Endodermal cell (in vitro differentiated cells): ENCODE measurements around the gene DENND4B. TPM values are rescaled to one million over a fixed set of nuclear protein-coding genes. Genes with fewer than 3 reads are reported as not detected.

ENCODE experiments used
- DNase-seq: peaks from one replicate; pipeline ENCODE4 v3.0.0-alpha.2; 2017
- H3K27ac ChIP-seq: 2 replicates; pipeline ENCODE4 v1.5.1; 2013; ENCODE audit warnings: mild to moderate bottlenecking, low read depth, low read length, moderate library complexity
- H3K27me3 ChIP-seq: 2 replicates; pipeline ENCODE4 v1.6.1; 2013; ENCODE audit warnings: mild to moderate bottlenecking, low read length, moderate library complexity; ENCODE audit not compliant: insufficient read depth, control insufficient read depth, poor library complexity, severe bottlenecking
- H3K36me3 ChIP-seq: 2 replicates; pipeline ENCODE4 v1.7.0; 2013; ENCODE audit warnings: mild to moderate bottlenecking, low read length, moderate library complexity; ENCODE audit not compliant: control insufficient read depth, insufficient read depth
- H3K4me1 ChIP-seq: one replicate; pipeline ENCODE4 v1.7.0; 2013; ENCODE audit warnings: low read length; ENCODE audit not compliant: control insufficient read depth, insufficient read depth
- H3K4me3 ChIP-seq: 2 replicates; pipeline ENCODE4 v1.5.1; 2013; ENCODE audit warnings: mild to moderate bottlenecking, low read length, moderate library complexity
- H3K9ac ChIP-seq: 2 replicates; pipeline ENCODE4 v1.6.1; 2013; ENCODE audit warnings: mild to moderate bottlenecking, low read length, moderate library complexity; ENCODE audit not compliant: poor library complexity, severe bottlenecking; ENCODE audit errors: extremely low read depth
- H3K9me3 ChIP-seq: 2 replicates; pipeline ENCODE4 v1.6.1; 2013; ENCODE audit warnings: mild to moderate bottlenecking, low read length, moderate library complexity; ENCODE audit not compliant: control insufficient read depth
- H3K27ac Mint-ChIP-seq: 2 replicates; pipeline ENCODE4 v1.8.0; 2020; ENCODE audit warnings: mixed read lengths
- H3K27me3 Mint-ChIP-seq: 2 replicates; pipeline ENCODE4 v1.8.0; 2021; ENCODE audit warnings: mild to moderate bottlenecking, mixed read lengths; ENCODE audit not compliant: insufficient read depth
- H3K36me3 Mint-ChIP-seq: 2 replicates; pipeline ENCODE4 v1.8.0; 2020; ENCODE audit warnings: low read depth, mixed read lengths
- H3K4me1 Mint-ChIP-seq: 2 replicates; pipeline ENCODE4 v1.8.0; 2020; ENCODE audit warnings: mixed read lengths
- H3K4me3 Mint-ChIP-seq: 2 replicates; pipeline ENCODE4 v1.8.0; 2020; ENCODE audit warnings: mild to moderate bottlenecking, moderate library complexity, mixed read lengths
- H3K9me3 Mint-ChIP-seq: 2 replicates; pipeline ENCODE4 v1.8.0; 2020; ENCODE audit warnings: mild to moderate bottlenecking, mixed read lengths
- CTCF ChIP-seq: fragments of 200-600 bp; sonication (generic); conservative IDR thresholded peaks from 2 replicates; pipeline ENCODE4 v1.5.0; 2021; ENCODE audit warnings: antibody characterized with exemption, mild to moderate bottlenecking
- WGBS, 2 experiments: methylation state at CpG; one replicate each; pipeline versions ENCODE4 v1.1.5 to v1.1.7; 2013; ENCODE audit warnings: missing lambda C conversion rate in 2 of 2, mixed read lengths in 1 of 2; ENCODE audit not compliant: insufficient coverage in 1 of 2, insufficient read length in 1 of 2; 5-methylcytosine and 5-hydroxymethylcytosine counted together
- microRNA-seq: library from miRNA; unstranded; fragments of <30 nt; microRNA quantifications from one replicate; pipeline ENCODE4 v1.2.0, GENCODE V29; 2020; ENCODE audit warnings: borderline microRNAs expressed
- total RNA-seq, 2 donors: library from RNA; stranded (reverse); fragmentation: NEBNext Ultra II Directional in 1 of 2; extraction: Animal tissue kit (Norgen Biotek cat#: 25700) in 1 of 2; gene quantifications; 2 replicates in 1 of 2; 3 replicates in 1 of 2; pipeline ENCODE4 v1.2.1, GENCODE V29; 2021

DENND4B gene
- total RNA-seq, 2 donors from 2014 or later, result 89.5 to 115 TPM

- Histone ChIP-seq H3K9ac (no peak overlapping the region), H3K36me3 (peaks cover 12% of the 10 kb centered on the region), H3K27me3 (no peaks in the 10 kb centered on the region), H3K9me3 (no peaks in the 10 kb centered on the region), H3K4me3 (no peak overlapping the region), H3K4me1 (peaks cover 3% of the 10 kb centered on the region), H3K27ac (peak overlapping the region; percentile 99)
- no peak overlapping the region for H3K4me3 Mint-ChIP-seq
- no peak for DNase-seq
- no peaks in the 10 kb centered on the region for H3K9me3 Mint-ChIP-seq
- peaks cover 7% of the 10 kb centered on the region for H3K36me3 Mint-ChIP-seq
- peaks cover 4% of the 10 kb centered on the region for H3K4me1 Mint-ChIP-seq
- WGBS, 2 experiments, result 93 to 97% methylated on average over 8 of the region's 9 CpGs
- H3K27ac Mint-ChIP-seq, result no peak overlapping the region
- no peak for TF ChIP-seq CTCF
- H3K27me3 Mint-ChIP-seq, result no peaks in the 10 kb centered on the region
Observed at GRCh38 chr1:153880024-153880423, 66.5 kb downstream of the DENND4B start.

Small RNAs within 50 kb of the gene (microRNA-seq; reads per million reads assigned to microRNA genes)
- gene MIR6737, result 0.44 reads per million

Other genes starting within 250 kb of the DENND4B start
- gene INTS3, start 218.7 kb downstream of the DENND4B start, total RNA-seq, result 100 to 1,000 TPM in 1 of 2 donors, 10 to 100 TPM in 1; 94.4 to 117 TPM
- 10 to 100 TPM; 60.6 to 64.5 TPM for gene SLC27A3, start 171.3 kb downstream of the DENND4B start, total RNA-seq
- 10 to 100 TPM; 45.2 to 51.2 TPM for gene GATAD2B, start 23.7 kb downstream of the DENND4B start, total RNA-seq
- 10 to 100 TPM; 35.5 to 40.9 TPM for gene CRTC2, start 11.9 kb upstream of the DENND4B start, total RNA-seq
- gene SLC39A1, start 16.8 kb upstream of the DENND4B start, total RNA-seq, result 100 to 1,000 TPM; 129 to 154 TPM
- gene CREB3L4, start 21.2 kb upstream of the DENND4B start, total RNA-seq, result 10 to 100 TPM; 15.6 to 23.9 TPM
- 10 to 100 TPM; 63.6 to 72.8 TPM for gene JTB, start 31.0 kb upstream of the DENND4B start, total RNA-seq
- gene RAB13, start 39.6 kb upstream of the DENND4B start, total RNA-seq, result 10 to 100 TPM; 80.3 to 97.1 TPM
- 1,000 to 10,000 TPM; 1,800 to 2,084 TPM for gene RPS27, start 44.0 kb upstream of the DENND4B start, total RNA-seq
- gene NUP210L, start 208.4 kb upstream of the DENND4B start, total RNA-seq, result under 1 TPM; 0.07 to 0.11 TPM
- 100 to 1,000 TPM; 597 to 679 TPM for gene TPM3, start 245.4 kb upstream of the DENND4B start, total RNA-seq